Raji (cell line): ENCODE data around the gene DCTN3.

Experiments used
- POLR2A ChIP-seq: IDR thresholded peaks from 2 replicates; pipeline ENCODE4 v1.6.1; 2011; ENCODE audit warnings: low read depth, low read length, control low read depth; ENCODE audit not compliant: insufficient read depth

DCTN3 gene

DNA sequence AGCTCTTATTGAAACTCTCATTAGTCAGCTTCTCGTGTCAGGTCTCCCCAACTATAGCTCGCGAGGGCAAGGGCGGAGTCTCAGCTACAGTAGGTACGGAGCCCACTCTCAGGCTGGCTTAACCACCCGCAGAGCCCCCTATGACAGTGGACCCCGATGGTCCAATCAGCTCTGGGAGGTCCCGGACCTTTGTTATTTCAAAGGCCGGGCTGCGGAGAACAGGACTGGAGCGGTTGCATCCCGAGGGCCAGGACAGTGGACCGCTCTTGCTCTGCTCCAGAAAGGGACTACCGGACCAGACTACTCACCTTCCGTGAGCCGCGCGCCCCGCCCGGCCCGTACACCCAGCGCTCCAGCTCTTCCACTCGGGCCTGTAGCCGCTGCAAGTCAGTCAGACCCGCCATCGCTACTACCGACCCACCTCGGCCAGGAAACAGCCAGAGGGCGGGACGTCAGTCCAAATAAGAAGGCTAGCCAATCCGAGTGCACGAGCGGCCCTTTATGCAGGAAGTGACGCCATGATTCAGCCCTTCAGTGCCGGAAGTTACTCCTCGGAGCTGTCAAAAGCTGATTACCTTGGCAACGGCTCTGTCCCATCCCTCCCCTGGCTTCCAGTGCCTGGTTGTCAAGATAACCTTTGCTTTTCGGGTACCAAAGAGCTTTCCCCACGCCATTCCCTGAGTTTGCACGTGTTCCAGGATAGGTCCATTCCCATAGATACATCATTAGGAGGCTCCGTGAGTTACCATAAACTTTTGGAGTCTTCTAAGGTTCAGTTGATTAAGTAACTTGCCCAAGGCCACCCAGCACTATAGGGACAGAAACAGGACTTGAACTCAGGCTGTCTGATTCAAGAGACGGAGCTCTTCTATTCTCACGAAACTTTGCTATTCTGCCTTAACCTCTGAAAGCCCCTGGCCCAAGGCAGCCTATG, at the start of gene DCTN3:
DCTN3 (minus strand) TSS at position 435 of the 934 bp plus-strand sequence; CDS start at position 404, 31 bp downstream.
- TF ChIP-seq POLR2A: peak; percentile 67

DNA sequence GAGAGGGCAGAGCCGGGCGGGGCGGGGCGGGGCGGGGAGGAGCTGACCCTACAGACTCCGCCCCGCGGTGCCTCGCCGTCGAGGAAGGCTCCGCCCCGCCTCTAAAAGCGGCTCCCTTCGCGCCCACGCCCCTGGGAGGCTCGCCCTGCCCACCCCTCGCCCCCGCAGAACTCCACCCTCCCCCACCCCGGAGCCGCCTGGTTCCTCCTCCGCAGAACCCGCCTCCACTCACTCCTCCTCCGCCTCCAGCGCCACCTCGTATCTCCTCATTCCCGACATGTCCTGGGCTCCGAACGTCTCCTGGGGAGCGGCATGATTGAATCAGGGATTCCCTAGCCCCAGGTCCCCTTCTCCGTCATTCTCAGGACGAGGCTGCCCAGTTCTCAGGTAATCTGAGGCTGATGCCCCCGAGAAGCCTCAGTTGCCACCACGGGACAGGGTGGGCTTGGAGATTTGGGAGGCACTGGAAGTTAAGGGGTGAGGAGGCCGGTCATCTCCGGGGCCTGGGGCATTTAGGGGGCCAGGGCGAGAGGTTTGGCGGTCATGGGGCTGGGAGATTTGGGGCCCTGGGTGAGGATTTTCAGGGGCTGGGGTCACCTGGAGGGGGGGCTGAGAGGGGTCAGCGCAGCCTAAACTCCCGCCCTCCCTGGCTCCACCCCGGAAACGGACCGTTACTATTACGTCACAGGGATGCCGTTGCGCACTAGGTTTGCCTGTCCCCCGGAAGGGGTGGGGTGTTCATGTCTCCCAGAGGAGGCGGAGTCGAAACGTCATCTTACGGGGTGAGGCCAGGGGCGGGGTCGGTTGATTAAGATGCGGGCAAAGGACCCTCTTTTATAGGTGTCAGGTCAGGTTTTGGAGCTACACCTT, 45.3 kb upstream of the DCTN3 start:
- peak; percentile 52 for TF ChIP-seq POLR2A

DNA sequence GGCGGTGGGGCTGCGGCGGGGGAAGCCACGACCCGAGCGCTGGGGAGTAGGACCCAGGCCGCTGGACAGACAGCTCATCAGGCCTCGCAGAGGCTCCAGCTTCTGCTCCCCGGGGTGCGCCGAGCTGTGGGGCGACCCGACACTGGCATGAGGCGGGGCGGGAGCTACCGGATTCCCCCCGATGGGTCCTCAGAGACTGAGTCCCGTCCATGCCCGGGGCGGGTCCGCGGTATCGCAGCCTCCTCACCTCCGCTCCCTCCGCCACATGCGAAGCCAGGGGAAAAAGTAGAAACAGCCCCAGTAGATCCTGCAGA, 44.7 kb upstream of the DCTN3 start:
- TF ChIP-seq POLR2A: no peak

DNA sequence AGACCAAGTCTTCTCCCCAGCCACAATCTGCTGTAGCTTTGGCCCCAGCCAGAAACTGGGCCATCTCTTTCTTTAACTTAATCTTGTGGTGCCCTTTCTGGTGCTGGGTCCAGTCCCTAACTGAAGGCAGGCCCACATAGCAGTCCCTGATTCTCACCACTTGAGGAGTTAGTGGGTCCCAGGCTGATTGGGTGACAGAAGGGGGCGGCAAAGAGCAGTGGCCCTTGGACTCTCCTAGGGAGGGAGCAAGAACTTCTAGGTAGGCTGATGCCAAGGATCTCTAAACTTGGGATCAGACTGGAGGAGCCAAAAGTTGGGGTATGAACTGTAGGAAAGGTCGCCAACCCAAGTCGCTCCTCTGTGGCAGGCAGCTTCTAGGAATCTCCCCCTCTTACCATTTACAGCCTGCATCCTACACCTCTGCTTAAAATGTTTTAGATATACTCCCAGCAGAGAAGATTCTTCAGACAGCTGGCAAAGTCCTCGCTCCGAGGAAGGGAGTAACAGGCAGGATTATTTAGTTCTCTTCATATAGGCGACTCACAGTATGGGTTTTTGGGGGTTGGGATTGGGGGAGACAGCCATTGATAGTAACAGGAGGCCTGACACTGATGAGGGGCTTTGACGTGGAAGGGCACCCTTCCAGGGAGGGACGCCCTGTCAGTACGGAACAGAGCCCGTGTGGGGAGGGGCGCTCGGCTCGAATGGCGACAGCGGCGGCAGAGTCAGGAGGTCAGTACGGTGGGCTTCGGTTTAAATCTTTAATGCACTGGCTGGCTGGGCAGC, 44.2 kb upstream of the DCTN3 start:
- no peak for TF ChIP-seq POLR2A

DNA sequence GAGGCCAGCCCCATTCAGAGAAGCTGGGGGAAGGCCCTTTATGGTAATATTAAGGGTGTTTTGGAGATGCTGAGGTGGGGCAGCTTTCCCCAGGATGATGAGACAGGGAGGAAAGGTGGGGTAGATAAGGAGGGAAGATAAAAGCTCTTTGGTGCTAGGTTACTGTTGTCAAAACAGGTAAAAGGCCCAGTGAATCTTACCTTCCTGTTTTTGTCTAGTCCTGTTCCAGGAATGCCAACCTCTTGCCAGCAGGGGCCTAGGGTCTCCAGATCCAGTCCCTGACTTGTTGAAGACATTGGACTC, 43.0 kb upstream of the DCTN3 start:
- TF ChIP-seq POLR2A: no peak

DNA sequence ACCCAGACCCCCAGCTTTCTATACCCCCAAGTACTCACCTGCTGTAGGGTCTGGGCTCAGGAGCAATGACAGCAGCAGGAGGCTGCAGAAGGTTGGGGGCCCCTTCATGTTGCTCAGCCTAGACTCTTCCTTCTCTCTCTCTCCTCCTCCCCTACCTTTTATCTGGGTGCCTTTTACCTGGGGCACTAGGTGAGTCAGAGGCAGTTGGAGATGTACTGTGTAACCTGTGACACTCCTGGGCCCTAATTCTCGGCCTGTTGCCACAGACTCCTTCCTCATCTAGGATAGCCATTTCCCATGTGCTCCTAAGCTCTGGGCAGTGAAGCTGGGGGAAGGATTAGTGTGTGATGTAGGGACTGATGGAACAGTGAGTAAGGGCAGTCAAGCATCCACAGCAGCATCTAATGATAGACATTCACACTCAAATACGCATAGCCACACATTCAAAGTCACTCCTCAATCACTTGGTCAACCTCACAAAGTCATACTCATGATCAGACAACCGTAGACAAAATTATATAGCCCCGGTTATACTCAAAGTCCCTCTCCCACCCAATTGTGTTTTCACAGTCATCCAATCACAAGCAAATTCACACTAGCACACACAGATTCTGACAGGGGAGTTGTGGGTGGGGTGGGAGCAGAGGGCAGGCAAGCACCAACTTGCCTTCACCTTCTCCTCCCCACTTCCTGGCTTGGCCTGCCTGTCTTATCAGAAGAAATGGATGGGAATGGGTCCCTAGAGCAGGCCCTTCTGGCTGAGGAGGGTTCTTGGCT, 42.4 kb upstream of the DCTN3 start, which contains the start of gene CCL27:
CCL27 (minus strand) TSS at position 132 of the 777 bp plus-strand sequence; CDS start at position 108, 24 bp downstream.
- TF ChIP-seq POLR2A: no peak

DNA sequence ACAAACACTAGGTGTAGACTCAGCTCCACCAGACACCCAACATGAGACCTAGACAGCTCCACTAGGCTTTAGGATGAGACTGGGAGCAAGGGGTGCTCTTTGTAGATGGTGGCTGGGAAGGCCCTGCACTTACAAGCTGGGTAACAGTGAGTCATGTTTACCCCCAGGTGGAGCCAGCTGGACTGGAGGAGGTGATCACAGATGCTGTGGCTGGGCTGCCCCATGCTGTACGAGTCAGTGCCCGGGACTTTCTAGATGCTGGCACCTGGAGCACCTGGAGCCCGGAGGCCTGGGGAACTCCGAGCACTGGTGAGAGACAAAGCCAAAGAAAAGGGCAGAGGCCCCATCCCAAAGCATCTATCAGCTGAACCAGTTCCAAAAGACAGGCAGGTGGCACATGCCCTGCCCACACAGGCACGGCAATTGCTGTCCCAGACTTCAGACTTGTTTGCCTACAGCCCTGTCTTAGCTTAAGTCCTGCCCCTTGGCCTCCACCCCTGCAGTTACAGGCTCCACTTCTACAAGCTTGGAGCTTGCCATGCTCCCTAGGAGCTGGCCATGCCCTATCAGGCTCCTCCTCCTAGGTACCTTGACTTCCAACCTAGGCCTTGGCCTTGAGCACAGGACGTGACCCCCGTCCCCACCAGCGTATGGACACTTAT, 39.4 kb upstream of the DCTN3 start:
- TF ChIP-seq POLR2A: no peak

DNA sequence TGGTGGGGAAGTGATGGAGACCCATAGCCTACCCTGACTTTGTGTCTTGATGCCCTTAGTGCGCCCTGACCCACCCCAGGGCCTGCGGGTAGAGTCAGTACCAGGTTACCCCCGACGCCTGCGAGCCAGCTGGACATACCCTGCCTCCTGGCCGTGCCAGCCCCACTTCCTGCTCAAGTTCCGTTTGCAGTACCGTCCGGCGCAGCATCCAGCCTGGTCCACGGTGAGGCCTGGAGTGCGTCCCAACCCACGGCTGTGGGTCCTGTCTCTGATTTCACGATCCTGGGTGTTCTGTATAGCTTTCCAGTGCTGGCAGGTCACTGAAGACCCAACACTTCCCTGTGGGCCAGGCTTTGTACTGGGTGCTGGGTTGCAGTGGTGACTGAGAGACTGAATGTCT, 38.2 kb upstream of the DCTN3 start:
- no peak for TF ChIP-seq POLR2A

DNA sequence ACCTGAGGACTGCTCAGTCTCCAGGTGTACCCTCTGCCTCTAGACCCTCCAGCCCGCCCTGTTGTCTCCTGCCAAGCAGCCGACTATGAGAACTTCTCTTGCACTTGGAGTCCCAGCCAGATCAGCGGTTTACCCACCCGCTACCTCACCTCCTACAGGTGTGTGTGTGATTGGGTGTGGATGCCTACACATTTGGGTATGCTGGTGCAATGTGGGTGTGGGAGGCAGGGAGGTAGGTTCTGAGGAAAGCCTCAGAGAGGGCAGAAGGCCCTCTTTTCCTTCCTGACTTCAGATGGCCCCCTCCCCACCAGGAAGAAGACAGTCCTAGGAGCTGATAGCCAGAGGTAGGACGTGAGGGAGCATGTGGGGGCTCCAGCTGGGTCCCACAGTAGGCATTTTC, 36.7 kb upstream of the DCTN3 start:
- no peak for TF ChIP-seq POLR2A

DNA sequence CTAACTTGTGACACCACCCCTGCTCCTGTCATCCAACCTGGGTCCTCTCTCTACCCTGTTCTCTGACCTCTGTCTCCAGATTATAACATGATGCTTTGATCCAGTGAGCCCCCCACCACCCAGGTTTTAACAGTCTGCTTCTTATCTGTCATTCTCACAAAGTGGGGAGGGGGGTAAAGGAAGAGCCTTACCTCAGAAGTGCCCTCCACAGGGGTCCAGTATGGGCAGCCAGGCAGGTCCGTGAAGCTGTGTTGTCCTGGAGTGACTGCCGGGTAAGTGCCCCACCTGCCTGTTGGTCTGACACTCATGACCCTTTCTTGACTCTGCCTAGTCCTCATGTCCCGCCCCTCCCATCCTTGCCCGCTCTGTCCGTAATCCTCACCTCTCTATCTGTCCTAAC, 35.1 kb upstream of the DCTN3 start:
- no peak for TF ChIP-seq POLR2A

DNA sequence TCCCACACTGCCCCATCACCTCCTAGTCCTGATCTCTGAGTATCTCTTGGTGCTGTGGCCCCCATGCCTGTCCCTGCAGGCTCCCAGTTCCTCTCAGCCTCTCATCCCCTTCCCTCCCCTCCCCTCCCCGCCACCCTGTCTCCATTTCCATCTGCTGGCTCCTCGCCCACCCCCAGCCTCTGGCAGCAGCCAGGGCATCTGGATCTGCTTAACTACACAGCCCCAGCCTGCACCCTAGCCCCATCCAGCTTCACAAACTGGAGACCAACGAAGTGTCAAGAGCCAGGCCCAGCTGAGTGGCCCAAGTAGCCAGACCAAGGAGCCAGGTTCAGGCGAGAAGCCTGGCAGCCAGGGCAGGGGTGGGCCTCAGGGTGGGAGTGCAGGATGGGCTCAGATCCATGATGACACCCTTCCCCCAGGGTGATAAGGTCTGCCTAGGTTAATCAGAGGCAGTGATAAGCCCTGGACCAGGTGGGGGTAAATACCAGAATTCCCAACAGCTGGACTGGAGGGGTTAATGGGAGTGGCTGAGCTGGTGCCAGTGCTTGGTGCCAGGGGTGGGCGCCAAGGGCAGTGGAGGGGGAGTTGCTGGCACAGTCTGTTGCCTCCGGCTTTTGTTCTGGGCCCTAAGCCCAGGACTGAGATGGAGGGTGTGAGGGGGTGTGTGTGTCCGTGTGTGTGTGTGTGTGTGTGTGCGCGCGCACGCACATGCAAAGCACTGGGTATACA, 34.2 kb upstream of the DCTN3 start:
- TF ChIP-seq POLR2A: no peak

DNA sequence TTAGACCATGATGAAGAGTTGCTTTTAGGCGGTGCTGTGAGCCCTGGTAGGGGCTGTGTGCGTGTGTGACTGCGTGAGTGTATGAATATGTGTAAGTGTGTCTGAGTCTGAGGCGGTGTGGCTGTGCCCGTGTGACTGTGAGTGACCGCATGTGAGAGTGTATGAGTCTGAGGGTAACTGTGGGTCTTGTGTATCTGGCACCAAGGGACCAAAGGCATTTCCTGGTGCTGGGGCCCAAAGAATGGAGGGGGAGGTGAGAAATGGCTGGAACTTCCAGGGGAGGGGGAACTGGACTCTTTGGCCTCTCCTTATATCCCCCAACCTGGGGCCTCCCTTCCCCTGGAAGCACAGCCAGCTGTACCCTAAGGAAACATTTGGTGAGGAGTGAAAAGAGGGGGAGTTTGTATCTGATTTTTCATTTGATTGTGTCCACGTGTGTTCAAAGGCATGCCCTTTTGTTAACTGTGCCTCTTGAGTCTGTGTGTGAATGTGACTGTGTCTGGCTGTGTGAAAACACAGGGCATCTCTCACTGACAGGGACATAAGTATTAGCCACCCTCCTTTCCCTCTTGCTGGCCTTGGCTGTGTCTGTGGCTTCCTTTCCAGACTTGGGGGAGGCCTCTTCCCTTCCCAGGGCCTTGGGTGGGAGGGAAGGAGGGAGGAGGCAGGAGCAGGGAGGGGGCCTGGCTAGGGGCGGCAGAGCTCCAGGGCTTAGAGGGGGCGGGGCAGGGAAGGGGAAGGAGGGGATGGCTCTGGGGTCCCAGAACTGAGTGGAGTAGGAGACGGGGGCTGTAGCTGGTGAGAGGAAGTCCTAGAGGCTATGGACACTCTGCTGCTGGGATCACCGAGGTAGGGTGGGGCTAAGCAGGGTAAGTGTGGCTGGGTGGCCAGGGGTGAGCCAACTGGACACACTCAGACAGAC, 33.1 kb upstream of the DCTN3 start:
- peak; percentile 27; the same call in 1 of the 2 replicates for TF ChIP-seq POLR2A

DNA sequence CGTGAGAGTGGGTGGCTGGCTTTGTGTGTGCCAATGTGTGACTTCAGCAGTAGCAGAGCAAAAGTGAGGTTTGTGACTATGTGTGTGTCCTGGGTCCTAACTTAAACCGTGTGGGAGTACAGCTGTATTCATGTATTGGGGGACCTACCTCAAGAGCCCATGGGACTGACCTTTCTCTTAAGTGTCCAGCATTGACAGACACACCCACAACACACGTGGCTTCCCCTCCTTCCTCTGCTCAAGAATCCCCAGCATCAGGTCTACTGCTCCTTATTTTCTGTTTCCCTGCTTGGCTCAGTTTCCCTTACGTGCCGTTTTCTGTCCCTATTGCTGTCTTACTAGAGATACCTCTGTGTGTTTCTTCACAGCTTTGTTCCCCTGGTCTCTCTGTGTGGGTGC, 32.3 kb upstream of the DCTN3 start:
- TF ChIP-seq POLR2A: 0 out of 2 replicates have a peak, but pooled peaks have one; percentile 30
